ENCODE results near the gene DDX1.

DNA sequence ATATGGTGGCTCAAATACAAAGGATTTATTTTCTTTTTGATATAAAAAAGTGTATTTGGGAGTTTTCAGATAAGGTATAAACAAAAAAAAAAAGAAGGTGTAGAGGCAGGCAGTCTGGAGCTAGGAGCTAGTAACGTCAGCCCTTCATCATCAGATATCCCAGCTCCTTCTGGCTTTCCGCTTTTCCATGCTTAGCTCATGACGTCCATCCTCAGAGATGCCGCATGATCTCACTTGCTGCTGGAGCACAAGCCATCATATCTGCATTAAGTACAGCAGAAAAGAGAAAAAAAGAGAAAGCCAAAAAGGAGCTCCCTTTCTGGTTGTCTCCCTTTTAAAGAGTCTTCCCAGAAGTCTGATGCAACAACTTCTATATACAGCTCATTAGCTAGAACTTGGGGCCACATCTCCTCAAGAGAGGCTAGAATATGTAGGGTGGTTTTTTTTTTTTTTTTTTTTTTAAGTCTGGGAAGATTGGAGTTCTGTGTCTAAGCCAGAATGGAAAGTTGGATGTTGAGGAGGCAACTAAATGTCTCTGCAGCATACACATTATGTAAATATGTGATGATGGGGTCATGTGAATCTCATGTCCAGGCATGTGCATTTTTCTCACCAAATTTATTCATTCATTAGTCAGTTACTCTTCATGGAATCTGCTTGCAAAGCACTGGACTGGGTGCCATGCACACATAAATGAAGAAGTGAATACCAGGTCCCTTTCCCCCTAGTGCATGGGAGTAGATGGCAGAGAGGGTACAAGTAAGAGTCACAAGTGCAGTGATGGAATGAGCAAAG, 52.3 kb downstream of the DDX1 start:
- TF ChIP-seq, protein P1, sequence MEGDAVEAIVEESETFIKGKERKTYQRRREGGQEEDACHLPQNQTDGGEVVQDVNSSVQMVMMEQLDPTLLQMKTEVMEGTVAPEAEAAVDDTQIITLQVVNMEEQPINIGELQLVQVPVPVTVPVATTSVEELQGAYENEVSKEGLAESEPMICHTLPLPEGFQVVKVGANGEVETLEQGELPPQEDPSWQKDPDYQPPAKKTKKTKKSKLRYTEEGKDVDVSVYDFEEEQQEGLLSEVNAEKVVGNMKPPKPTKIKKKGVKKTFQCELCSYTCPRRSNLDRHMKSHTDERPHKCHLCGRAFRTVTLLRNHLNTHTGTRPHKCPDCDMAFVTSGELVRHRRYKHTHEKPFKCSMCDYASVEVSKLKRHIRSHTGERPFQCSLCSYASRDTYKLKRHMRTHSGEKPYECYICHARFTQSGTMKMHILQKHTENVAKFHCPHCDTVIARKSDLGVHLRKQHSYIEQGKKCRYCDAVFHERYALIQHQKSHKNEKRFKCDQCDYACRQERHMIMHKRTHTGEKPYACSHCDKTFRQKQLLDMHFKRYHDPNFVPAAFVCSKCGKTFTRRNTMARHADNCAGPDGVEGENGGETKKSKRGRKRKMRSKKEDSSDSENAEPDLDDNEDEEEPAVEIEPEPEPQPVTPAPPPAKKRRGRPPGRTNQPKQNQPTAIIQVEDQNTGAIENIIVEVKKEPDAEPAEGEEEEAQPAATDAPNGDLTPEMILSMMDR (IDR thresholded peaks at IDR 0.05) = no peak
- TF ChIP-seq POLR2A (IDR thresholded peaks at IDR 0.05) = no peak
